Measurements from ENCODE around the gene C6orf89.
"Not testable (repeated sequence)": the region's sequence is repeated elsewhere in the genome, so short reads cannot be mapped to it uniquely, and the experiment has no call there.

Gene C6orf89

DNA sequence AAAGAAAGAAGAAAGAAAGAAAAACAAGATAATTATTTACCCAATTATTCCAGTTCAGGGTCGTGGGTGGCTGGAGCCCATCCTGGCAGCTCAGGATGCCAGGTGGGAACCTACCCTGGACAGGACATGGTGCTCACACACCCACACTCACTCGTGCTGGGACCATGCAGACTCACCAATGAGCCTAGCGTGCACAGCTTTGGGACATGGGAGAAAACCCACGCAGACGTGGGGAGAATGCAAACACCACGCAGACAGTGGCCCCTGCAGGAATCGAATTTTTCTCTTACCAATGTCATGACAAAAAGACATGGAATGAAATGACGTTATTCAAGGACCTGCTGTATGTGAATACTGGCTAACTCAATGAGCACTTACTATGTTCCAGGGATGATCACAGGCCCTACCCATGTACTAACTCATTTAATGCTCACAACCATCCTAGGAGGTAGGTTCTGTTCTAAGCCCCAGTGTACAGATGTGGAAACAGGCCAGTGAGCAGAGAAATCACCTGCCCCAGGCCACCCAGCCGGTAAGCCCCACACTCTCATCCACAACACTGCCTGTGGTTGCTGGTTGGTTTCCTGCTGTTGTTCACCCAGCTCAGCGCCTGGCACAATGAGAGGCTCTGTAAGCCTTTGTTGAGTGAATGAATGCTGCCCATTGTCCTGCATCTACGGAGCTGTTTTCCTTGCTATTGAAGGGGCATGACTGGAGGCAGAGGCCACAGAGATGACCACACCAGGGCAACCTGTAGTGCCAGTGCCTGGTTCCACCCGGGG is 62.0 kb downstream of the C6orf89 start:
- ChIA-PET CTCF (interaction anchor here (0.9 to 2.7 kb wide), 2 partner anchors 8 to 118 kb away, joined by 3 to 8 read pairs; no protein-coding TSS in a partner anchor), POLR2A (no interaction called here)
- no peak for DNase-seq (ENCODE audit: extremely low spot score)
- TF ChIP-seq CTCF (IDR thresholded peaks at IDR 0.05; ENCODE audit: control extremely low read depth, extremely low read depth, low read depth, missing control alignments) = no peak

GRCh38 chr6:36949076-36949475 is 63.3 kb downstream of the C6orf89 start:
- POLR2A ChIA-PET = interaction anchor here (0.6 kb wide), 1 partner anchor 180 kb away, joined by 5 read pairs; no protein-coding TSS in a partner anchor
- DNase-seq (ENCODE audit: extremely low spot score); CTCF ChIA-PET: not testable (repeated sequence)

DNA sequence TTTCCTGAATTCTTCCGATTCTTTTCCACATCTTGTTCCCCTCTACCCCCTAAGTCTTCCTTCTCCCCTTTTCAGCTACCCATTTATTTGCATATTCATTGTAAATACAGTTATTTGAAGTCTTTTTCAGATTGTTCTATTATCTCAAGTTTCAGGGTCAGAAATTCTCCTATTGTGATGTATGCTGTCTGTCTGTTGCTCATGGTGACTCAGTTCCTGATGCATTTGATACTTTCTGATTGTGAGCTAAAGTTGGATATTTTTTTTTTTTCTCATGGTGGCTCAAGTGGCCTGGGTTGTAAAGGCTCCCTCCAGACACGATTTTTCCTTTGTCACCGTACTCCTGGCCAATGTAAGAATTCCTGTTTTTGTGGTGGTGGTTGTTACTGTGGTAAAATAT is 63.9 kb downstream of the C6orf89 start:
- ChIA-PET POLR2A (interaction anchor here (0.6 kb wide), 1 partner anchor 180 kb away, joined by 5 read pairs; no protein-coding TSS in a partner anchor), CTCF (interaction anchor here (1.2 kb wide), 1 partner anchor 12 kb away, joined by 6 read pairs; no protein-coding TSS in a partner anchor)
- TF ChIP-seq CTCF (IDR thresholded peaks at IDR 0.05; ENCODE audit: control extremely low read depth, extremely low read depth, low read depth, missing control alignments) = no peak
- DNase-seq (ENCODE audit: extremely low spot score) = no peak

DNA sequence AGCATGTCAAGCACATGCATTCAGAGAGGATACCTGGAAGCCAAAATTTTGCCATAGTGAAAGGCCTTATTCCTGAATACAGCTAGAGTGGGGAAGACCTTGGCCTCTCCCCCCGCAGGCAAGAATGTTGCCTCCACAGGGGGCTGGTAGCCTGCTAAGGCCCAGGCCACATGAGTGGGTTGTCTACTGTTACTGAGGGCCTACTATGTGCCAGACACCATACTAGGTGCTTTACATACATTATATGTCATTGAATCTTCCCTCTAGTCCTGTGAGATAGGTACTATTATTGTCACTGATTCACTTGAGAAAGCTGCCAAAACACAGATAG is 68.1 kb downstream of the C6orf89 start:
- POLR2A ChIA-PET = no interaction called here
- TF ChIP-seq CTCF (IDR thresholded peaks at IDR 0.05; ENCODE audit: control extremely low read depth, extremely low read depth, low read depth, missing control alignments) = no peak
- CTCF ChIA-PET = interaction anchor here (0.8 to 4.1 kb wide), 5 partner anchors 9 to 219 kb away, joined by 3 to 15 read pairs (median 3); no protein-coding TSS in a partner anchor

GRCh38 chr6:36954262-36954931 is 68.6 kb downstream of the C6orf89 start, which contains the start of gene PI16:
PI16 (plus strand) TSS chr6:36954738; CDS start chr6:36954761, 23 bp downstream.
- TF ChIP-seq CTCF (IDR thresholded peaks at IDR 0.05; ENCODE audit: control extremely low read depth, extremely low read depth, low read depth, missing control alignments) = no peak
- ChIA-PET CTCF (interaction anchor here (0.8 to 4.1 kb wide), 7 partner anchors 9 to 218 kb away, joined by 3 to 15 read pairs (median 4); no protein-coding TSS in a partner anchor), POLR2A (no interaction called here)
- no peak for DNase-seq (ENCODE audit: extremely low spot score)

More for the DNA sequence above, 68.1 kb downstream of the C6orf89 start:
- no peak for DNase-seq (ENCODE audit: extremely low spot score)

GRCh38 chr6:36955136-36955535 is 69.4 kb downstream of the C6orf89 start:
- TF ChIP-seq CTCF (IDR thresholded peaks at IDR 0.05; ENCODE audit: control extremely low read depth, extremely low read depth, low read depth, missing control alignments) = no peak
- CTCF ChIA-PET = interaction anchor here (1.4 to 4.1 kb wide), 8 partner anchors 8 to 255 kb away, joined by 3 to 15 read pairs (median 6); no protein-coding TSS in a partner anchor
- POLR2A ChIA-PET = no interaction called here
- DNase-seq (ENCODE audit: extremely low spot score) = no peak
